ENCODE measurements around the gene ITPKB.
A peak's percentile ranks its signal among the peaks of the same experiment; 100 is the strongest.

The ITPKB gene

DNA sequence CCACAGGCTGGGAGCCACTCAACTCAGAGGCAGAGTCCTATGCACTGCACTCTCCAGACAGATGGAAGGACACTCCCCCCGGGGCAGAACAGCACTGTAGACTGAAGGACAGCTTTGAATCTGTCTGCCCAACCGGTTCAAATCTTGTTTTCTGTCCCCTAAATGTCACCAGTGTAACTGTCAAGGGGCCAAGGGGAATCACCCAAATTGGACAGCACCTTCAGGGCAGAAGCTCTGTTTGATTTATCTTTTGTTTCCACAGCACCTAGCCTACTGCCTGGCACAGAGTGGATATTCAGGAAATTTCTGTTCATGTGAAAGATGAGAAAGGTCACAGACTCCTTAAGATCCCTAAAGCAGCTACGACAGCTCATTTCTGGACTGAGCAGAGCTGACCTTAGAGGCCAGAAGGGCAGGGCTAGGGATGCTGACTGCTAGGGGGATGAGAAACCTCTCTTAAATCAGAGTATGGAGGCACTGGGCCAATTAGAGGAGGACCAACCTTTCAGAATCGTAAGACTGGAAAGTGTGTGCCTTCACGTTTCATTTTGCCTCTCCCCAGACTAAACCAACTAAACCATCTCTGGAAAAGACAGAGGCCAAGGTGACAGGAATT is 41.0 kb downstream of the ITPKB start:
- Mint-ChIP-seq H3K4me1 (ENCODE audit: low read depth) (peaks cover 35% of the 10 kb centered on the region), H3K27ac (no peak overlapping the region), H3K4me3 (no peak overlapping the region), H3K9me3 (no peaks in the 10 kb centered on the region), H3K36me3 (ENCODE audit: low read depth) (peaks cover 35% of the 10 kb centered on the region), H3K27me3 (ENCODE audit: low read depth) (no peaks in the 10 kb centered on the region)
- DNase-seq (ENCODE audit: low spot score): no peak

- H3K36me3 Mint-ChIP-seq (ENCODE audit: low read depth): peaks cover 38% of the 10 kb centered on the region
- DNase-seq (ENCODE audit: low spot score): no peak
- peaks cover 33% of the 10 kb centered on the region for H3K4me1 Mint-ChIP-seq (ENCODE audit: low read depth)
- no peaks in the 10 kb centered on the region for H3K27me3 Mint-ChIP-seq (ENCODE audit: low read depth)
- no peak overlapping the region for H3K27ac Mint-ChIP-seq
- no peak overlapping the region for H3K4me3 Mint-ChIP-seq
- no peaks in the 10 kb centered on the region for H3K9me3 Mint-ChIP-seq
Observed at GRCh38 chr1:226697151-226697928, 41.7 kb downstream of the ITPKB start.

DNA sequence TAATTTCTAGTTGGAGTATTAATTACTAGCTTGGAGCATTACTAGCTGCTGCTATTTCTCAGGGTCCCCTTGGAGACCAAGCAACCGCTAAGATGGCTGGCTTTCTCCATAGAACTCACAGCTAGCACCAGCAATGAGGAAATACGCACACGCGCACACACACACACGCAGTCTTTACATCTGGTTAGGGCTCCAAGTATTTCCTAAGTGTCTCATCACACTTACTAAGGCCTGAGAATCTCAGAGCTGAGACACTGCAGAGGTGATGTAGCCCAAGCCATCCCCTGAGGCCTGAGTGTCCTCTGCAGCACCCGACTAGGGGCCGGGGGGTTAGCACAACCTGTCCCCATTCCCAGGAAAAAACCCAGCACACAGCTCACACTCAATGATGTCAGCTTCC is 42.5 kb downstream of the ITPKB start:
- Mint-ChIP-seq H3K4me1 (ENCODE audit: low read depth) (peaks cover 34% of the 10 kb centered on the region), H3K36me3 (ENCODE audit: low read depth) (peaks cover 39% of the 10 kb centered on the region), H3K27ac (no peak overlapping the region), H3K9me3 (no peaks in the 10 kb centered on the region), H3K27me3 (ENCODE audit: low read depth) (no peaks in the 10 kb centered on the region), H3K4me3 (no peak overlapping the region)
- no peak for DNase-seq (ENCODE audit: low spot score)

DNA sequence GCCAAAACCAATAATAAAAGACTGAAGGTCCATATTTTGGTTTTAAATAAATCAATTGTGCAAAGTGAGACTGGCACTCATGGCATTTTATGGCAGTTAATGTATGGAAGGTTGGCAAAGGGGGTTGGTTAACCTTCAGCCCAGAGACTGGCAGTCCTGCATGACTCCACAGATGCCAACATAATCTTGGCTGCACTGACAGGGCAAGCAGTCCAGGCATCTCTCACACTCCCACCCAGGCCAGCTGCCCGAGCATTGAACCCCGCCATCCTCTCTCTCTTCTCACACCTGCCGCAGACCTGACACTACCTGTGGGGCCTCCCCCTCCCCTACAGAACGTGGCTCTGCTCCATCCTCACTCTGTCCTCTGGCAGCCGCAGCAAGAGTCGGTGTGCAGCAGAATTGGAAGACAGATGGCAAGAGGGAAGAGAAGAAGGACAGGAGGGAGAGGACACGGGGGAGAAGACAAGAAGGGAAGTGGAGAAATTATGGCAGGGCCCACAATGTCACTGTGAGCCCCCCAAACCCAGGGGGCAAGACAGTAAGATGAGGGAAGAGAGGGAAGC is 43.7 kb downstream of the ITPKB start:
- Mint-ChIP-seq H3K4me1 (ENCODE audit: low read depth) (peaks cover 37% of the 10 kb centered on the region), H3K4me3 (no peak overlapping the region), H3K27me3 (ENCODE audit: low read depth) (no peaks in the 10 kb centered on the region), H3K9me3 (no peaks in the 10 kb centered on the region), H3K27ac (no peak overlapping the region), H3K36me3 (ENCODE audit: low read depth) (peaks cover 39% of the 10 kb centered on the region)
- no peak for DNase-seq (ENCODE audit: low spot score)

- H3K27me3 Mint-ChIP-seq (ENCODE audit: low read depth): no peaks in the 10 kb centered on the region
- no peak overlapping the region for H3K4me3 Mint-ChIP-seq
- H3K27ac Mint-ChIP-seq: peak overlapping the region; percentile 22
- H3K4me1 Mint-ChIP-seq (ENCODE audit: low read depth): peaks cover 48% of the 10 kb centered on the region
- DNase-seq (ENCODE audit: low spot score): no peak
- no peaks in the 10 kb centered on the region for H3K9me3 Mint-ChIP-seq
- H3K36me3 Mint-ChIP-seq (ENCODE audit: low read depth): peaks cover 41% of the 10 kb centered on the region
Observed at GRCh38 chr1:226692823-226693222, 46.3 kb downstream of the ITPKB start.

- H3K4me3 Mint-ChIP-seq: peak overlapping the region; percentile 48
- peaks cover 37% of the 10 kb centered on the region for H3K36me3 Mint-ChIP-seq (ENCODE audit: low read depth)
- no peak for DNase-seq (ENCODE audit: low spot score)
- peak overlapping the region; percentile 23 for H3K27ac Mint-ChIP-seq
- no peaks in the 10 kb centered on the region for H3K9me3 Mint-ChIP-seq
- H3K4me1 Mint-ChIP-seq (ENCODE audit: low read depth): peaks cover 54% of the 10 kb centered on the region
- H3K27me3 Mint-ChIP-seq (ENCODE audit: low read depth): no peaks in the 10 kb centered on the region
Observed at GRCh38 chr1:226692051-226692792, 46.9 kb downstream of the ITPKB start.

GRCh38 chr1:226691247-226691646 is 47.8 kb downstream of the ITPKB start:
- no peak for DNase-seq (ENCODE audit: low spot score)
- Mint-ChIP-seq H3K9me3 (no peaks in the 10 kb centered on the region), H3K36me3 (ENCODE audit: low read depth) (peaks cover 38% of the 10 kb centered on the region), H3K27me3 (ENCODE audit: low read depth) (no peaks in the 10 kb centered on the region), H3K27ac (peak overlapping the region; percentile 68), H3K4me3 (peak overlapping the region; percentile 48), H3K4me1 (ENCODE audit: low read depth) (peaks cover 61% of the 10 kb centered on the region)

DNA sequence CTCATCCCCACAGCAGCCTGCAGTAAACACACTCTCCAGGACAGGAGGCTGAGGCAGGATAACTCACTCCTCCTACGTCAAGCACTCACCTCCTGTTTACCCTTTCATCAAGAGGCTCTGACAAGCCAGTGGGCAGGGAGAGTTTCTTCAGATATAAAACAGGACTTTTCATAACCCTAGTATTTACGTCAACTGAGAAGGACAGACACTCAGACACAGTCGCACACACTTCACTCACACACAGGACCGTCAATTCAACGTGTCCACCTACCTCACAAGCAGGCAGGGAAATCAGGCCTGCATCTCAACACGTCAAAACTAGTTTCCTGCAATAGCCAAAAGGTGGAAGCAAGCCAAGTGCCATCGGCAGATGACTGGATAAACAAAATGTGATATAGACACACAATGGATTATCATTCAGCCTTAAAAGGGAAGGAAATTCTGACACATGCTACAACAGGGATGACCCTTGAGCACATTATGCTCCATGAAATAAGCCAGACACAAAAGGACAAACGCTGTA is 48.6 kb downstream of the ITPKB start:
- H3K36me3 Mint-ChIP-seq (ENCODE audit: low read depth): peaks cover 38% of the 10 kb centered on the region
- H3K27ac Mint-ChIP-seq: peak overlapping the region; percentile 68
- H3K27me3 Mint-ChIP-seq (ENCODE audit: low read depth): no peaks in the 10 kb centered on the region
- peak; percentile 64 for DNase-seq (ENCODE audit: low spot score)
- peaks cover 63% of the 10 kb centered on the region for H3K4me1 Mint-ChIP-seq (ENCODE audit: low read depth)
- peak overlapping the region; percentile 48 for H3K4me3 Mint-ChIP-seq
- H3K9me3 Mint-ChIP-seq: no peaks in the 10 kb centered on the region

- no peaks in the 10 kb centered on the region for H3K27me3 Mint-ChIP-seq (ENCODE audit: low read depth)
- no peak overlapping the region for H3K4me3 Mint-ChIP-seq
- H3K4me1 Mint-ChIP-seq (ENCODE audit: low read depth): peaks cover 71% of the 10 kb centered on the region
- no peak overlapping the region for H3K27ac Mint-ChIP-seq
- DNase-seq (ENCODE audit: low spot score): no peak
- no peaks in the 10 kb centered on the region for H3K9me3 Mint-ChIP-seq
- H3K36me3 Mint-ChIP-seq (ENCODE audit: low read depth): peaks cover 45% of the 10 kb centered on the region
Observed at GRCh38 chr1:226688808-226689207, 50.3 kb downstream of the ITPKB start.

- H3K4me1 Mint-ChIP-seq (ENCODE audit: low read depth): peaks cover 77% of the 10 kb centered on the region
- no peaks in the 10 kb centered on the region for H3K27me3 Mint-ChIP-seq (ENCODE audit: low read depth)
- H3K9me3 Mint-ChIP-seq: no peaks in the 10 kb centered on the region
- no peak overlapping the region for H3K4me3 Mint-ChIP-seq
- H3K36me3 Mint-ChIP-seq (ENCODE audit: low read depth): peaks cover 49% of the 10 kb centered on the region
- DNase-seq (ENCODE audit: low spot score): no peak
- H3K27ac Mint-ChIP-seq: no peak overlapping the region
Observed at GRCh38 chr1:226688056-226688748, 50.9 kb downstream of the ITPKB start.

DNA sequence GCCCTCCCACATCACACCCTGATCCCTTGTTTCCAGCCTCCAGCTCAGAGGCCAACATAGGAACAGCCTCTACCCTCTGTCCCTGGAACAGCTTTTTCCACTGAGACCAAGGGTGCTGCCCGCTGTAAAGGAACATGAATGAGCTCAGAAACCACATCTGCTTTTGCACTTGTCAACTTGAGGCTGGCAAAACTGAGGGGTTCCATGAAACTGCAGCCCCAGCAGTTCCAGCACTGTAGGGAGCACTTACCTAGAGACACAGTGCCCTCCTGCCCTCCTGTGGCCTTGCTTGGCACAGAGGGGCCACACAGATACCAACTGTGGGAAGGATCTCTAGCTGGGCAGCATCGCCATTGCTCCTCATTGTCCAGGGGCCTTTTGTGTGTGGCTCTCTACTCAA is 51.7 kb downstream of the ITPKB start:
- H3K27me3 Mint-ChIP-seq (ENCODE audit: low read depth): no peaks in the 10 kb centered on the region
- peaks cover 46% of the 10 kb centered on the region for H3K36me3 Mint-ChIP-seq (ENCODE audit: low read depth)
- peaks cover 79% of the 10 kb centered on the region for H3K4me1 Mint-ChIP-seq (ENCODE audit: low read depth)
- H3K9me3 Mint-ChIP-seq: no peaks in the 10 kb centered on the region
- no peak overlapping the region for H3K27ac Mint-ChIP-seq
- no peak for DNase-seq (ENCODE audit: low spot score)
- no peak overlapping the region for H3K4me3 Mint-ChIP-seq

GRCh38 chr1:226686440-226687425 is 52.3 kb downstream of the ITPKB start:
- Mint-ChIP-seq H3K4me1 (ENCODE audit: low read depth) (peaks cover 73% of the 10 kb centered on the region), H3K4me3 (no peak overlapping the region), H3K9me3 (no peaks in the 10 kb centered on the region), H3K36me3 (ENCODE audit: low read depth) (peaks cover 43% of the 10 kb centered on the region), H3K27ac (peak overlapping the region; percentile 14), H3K27me3 (ENCODE audit: low read depth) (no peaks in the 10 kb centered on the region)
- DNase-seq (ENCODE audit: low spot score): no peak
